Effector memory CD8-positive, alpha-beta T cell (primary cell): ENCODE measurements around the gene ODC1.

ENCODE experiments used
- ATAC-seq: fragments of 150-1000 bp; cut with Tn5 transposase; replicated peaks from 2 replicates; pipeline ENCODE4 v1.10.0; 2021; ENCODE audit warnings: mild to moderate bottlenecking, moderate library complexity
- DNase-seq, 3 experiments: peaks; one replicate each; pipeline ENCODE4 v3.0.0; 2021
- H3K27ac Mint-ChIP-seq, 2 donors: one replicate each; pipeline ENCODE4 v1.8.0; 2022; ENCODE audit warnings: mild to moderate bottlenecking in 2 of 2, mixed read lengths in 2 of 2, moderate library complexity in 2 of 2
- H3K27me3 Mint-ChIP-seq, 2 donors: one replicate each; pipeline ENCODE4 v1.8.0; 2022; ENCODE audit warnings: mixed read lengths in 2 of 2
- H3K36me3 Mint-ChIP-seq: one replicate; pipeline ENCODE4 v1.8.0; 2022; ENCODE audit warnings: mild to moderate bottlenecking, moderate library complexity, mixed read lengths; ENCODE audit not compliant: insufficient read depth
- H3K4me1 Mint-ChIP-seq, 2 donors: one replicate each; pipeline ENCODE4 v1.8.0; 2022; ENCODE audit warnings: low read depth in 2 of 2, mixed read lengths in 2 of 2
- H3K4me3 Mint-ChIP-seq, 2 donors: one replicate each; pipeline ENCODE4 v1.8.0; 2022; ENCODE audit warnings: mild to moderate bottlenecking in 2 of 2, mixed read lengths in 2 of 2, moderate library complexity in 2 of 2
- H3K9me3 Mint-ChIP-seq, 2 donors: one replicate each; pipeline ENCODE4 v1.8.0; 2022; ENCODE audit warnings: mixed read lengths in 2 of 2

The ODC1 gene

DNA sequence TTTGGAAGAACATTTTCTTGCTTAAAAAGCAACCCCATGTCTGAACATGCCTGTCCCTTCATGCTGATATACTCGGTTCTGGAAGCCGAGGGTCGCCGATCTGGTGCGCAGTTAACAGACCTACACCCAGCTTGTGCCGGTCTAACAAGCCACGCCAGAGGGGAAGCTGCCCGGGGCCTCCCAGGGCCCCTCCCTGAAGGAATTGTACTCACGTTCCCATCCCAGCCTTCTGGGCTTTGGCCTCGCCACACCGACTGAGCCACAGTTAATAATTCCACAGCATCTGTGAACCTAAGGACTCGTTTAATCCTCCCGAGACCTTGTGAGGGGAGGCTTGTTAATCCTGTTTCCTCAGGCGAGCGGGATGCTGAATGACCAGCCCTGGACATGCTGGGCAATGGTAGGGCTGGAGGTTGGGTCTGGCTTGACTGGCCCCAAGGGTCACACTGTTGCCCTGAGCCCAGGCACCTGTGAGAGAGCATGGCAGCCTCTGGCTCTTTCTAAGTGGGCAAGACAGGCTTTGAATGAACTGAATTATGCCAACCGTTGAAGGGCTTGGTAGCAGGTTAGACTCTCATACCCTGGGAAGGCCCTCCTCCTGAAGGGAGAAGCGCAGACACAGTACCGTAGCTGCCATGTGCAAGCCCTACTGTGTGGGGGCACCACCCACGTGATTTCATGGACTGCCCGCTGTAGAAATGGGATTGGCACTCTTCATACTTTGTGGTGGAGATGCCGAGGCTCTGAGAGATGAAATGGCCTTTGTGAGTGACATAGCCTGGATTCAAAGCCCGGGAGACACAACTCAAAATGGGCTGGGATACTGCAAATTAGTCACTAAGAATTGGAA is 27.9 kb upstream of the ODC1 start:
- H3K27ac Mint-ChIP-seq = no peak overlapping the region
- DNase-seq (no peak), ATAC-seq (no peak)
- peaks cover 12 to 15% of the 10 kb centered on the region in 2 donors for H3K4me1 Mint-ChIP-seq
- no peaks in the 10 kb centered on the region for H3K36me3 Mint-ChIP-seq
- no peak overlapping the region for H3K4me3 Mint-ChIP-seq
- H3K27me3 Mint-ChIP-seq = no peaks in the 10 kb centered on the region
- H3K9me3 Mint-ChIP-seq = no peaks in the 10 kb centered on the region

DNA sequence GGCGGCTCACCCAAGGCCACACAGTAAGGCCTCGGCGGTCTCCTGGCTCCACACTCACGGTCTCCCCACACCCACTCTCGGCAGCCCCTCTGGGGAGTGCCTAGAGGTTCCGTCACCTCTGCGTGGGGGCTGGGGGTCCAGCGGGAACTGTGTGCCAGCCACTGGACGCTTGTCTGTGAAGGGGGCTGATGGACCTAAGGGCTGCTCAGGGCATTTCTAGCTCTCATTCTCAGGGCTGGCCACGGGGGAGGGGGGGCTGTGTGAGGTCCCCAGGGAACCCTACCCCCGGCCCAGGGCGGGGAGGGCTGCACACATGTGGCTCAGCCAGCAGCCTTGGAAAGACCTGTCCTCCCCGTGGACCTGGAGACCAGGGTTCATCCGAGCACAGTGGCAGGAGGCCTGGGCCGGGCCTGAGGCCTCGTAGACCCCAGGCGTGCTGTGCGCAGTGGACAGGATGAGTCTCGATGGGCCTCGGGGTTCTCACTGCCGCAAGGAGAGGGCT is 27.1 kb upstream of the ODC1 start:
- no peak overlapping the region for H3K27ac Mint-ChIP-seq
- ATAC-seq (no peak), DNase-seq (no peak)
- H3K4me3 Mint-ChIP-seq = no peak overlapping the region
- H3K36me3 Mint-ChIP-seq = no peaks in the 10 kb centered on the region
- peaks cover 0 to 6% of the 10 kb centered on the region in 2 donors for H3K27me3 Mint-ChIP-seq
- H3K9me3 Mint-ChIP-seq = no peaks in the 10 kb centered on the region
- peaks cover 12% of the 10 kb centered on the region in 2 donors for H3K4me1 Mint-ChIP-seq

DNA sequence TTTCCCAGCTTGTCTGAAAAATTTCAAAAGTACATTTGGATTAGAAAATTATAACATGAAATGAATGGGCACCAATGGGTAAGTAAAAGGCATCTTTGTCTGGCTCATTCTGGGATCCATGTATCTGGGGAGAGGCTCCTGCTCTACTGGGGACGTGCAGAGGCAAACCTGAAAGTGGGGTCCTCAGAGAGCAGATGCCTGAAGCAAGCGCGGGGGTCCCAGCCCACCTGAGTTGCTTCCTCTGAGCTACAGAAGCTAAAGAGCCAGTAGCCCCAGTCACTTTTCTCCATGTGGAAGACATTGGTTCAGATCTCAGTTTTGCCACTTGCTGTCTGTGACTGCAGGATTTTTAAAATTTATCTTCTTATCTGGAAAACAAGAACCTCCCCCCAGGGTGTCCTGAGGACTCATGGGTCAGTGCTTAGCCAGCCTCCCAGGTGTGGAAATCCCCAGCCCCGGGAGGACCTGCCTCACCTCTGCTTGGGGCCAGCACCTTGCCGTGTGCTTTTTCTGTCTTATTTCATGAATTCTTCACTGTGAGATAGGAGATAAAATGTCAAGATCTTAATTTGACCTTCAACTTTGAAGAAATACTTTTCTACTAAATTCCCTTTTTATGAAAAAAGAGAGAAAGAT is 25.1 kb upstream of the ODC1 start:
- DNase-seq = no peak
- H3K27me3 Mint-ChIP-seq = peaks cover 0 to 19% of the 10 kb centered on the region in 2 donors
- no peak for ATAC-seq
- no peaks in the 10 kb centered on the region for H3K9me3 Mint-ChIP-seq
- no peak overlapping the region for H3K4me3 Mint-ChIP-seq
- H3K4me1 Mint-ChIP-seq = peaks cover 8 to 12% of the 10 kb centered on the region in 2 donors
- H3K27ac Mint-ChIP-seq = no peak overlapping the region
- H3K36me3 Mint-ChIP-seq = no peaks in the 10 kb centered on the region

DNA sequence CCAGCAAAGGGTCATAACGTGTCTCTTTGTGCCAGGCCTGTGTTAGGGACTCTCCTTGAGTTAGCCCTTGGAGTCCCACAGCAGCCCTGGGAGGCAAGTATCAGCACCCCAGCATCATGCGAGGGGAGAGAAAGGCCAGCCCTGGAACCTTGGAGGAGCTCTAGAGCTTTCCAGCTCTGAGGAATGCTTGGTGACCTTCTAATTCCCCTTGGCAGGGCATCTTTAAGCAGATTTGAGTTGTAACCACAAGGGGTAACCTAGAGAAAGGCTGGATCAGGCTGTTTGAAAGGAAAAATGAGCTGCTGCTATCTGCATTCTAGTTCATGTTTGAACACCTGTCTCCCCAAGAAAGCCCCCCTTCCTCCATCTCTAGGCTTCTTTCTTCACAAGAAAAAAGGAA is 23.8 kb upstream of the ODC1 start:
- no peaks in the 10 kb centered on the region for H3K9me3 Mint-ChIP-seq
- ATAC-seq (no peak), DNase-seq (no peak)
- H3K4me1 Mint-ChIP-seq = peaks cover 0 to 2% of the 10 kb centered on the region in 2 donors
- no peaks in the 10 kb centered on the region for H3K36me3 Mint-ChIP-seq
- peaks cover 0 to 19% of the 10 kb centered on the region in 2 donors for H3K27me3 Mint-ChIP-seq
- H3K27ac Mint-ChIP-seq = no peak overlapping the region
- H3K4me3 Mint-ChIP-seq = no peak overlapping the region

DNA sequence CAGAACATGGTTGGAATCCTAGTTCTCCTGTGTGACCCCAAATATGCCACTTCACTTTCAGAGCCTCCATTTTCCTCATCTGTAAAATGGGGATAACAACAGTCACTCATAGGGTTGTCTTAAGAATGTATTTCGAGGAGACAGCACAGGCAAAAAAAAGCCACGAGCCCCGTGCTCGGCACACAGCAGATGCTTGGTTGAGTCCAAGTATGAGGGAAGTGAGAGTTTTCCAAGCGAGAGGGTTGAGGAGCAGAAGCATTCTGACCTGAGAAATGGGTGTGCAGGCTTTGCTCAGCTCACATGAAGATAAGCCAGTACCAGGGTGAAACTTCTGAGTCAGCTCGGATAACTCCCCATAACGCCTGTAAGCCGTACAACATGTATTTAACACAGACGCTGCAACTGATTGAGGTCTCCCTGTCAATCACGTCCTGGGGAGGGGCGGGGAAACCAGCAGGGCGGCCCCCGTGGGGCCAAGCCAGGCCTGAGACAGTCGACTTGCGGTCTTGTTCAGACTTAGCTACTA is 23.0 kb upstream of the ODC1 start:
- no peak overlapping the region for H3K4me3 Mint-ChIP-seq
- H3K27me3 Mint-ChIP-seq = peaks cover 0 to 27% of the 10 kb centered on the region in 2 donors
- no peaks in the 10 kb centered on the region for H3K36me3 Mint-ChIP-seq
- ATAC-seq = no peak
- no peaks in the 10 kb centered on the region for H3K9me3 Mint-ChIP-seq
- H3K27ac Mint-ChIP-seq = no peak overlapping the region
- no peaks in the 10 kb centered on the region for H3K4me1 Mint-ChIP-seq
- DNase-seq = no peak

DNA sequence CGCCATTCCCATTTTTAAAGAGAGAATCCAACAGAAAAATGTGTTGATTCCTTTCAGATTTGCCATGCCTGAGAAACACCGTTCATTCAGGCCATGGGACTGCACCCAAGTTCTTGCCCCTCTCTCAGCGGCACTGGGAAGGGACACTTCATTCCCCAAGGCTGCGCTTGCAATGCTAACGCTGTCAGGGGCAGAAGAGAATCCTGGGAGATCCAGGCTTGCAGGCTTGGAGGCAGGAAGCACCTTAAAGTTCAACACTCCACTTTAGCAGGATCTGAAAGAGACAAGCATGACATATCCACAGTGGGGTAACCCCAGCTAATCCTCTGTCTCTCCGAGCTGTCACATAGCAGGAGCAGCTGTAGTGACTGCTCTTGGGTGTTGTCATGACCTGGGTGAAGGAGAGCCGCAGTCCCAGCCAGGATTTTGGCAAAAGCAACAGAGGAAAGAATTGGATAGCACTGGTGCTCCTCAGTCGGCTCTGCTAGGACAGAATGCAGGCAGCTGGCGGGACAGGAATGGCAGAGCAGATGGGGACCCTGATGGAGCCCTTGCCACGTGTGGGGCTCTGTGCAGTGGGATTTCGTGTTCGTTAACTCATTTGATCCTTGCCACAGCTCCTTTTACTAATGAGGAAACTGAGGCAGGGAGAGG is 22.0 kb upstream of the ODC1 start:
- H3K4me1 Mint-ChIP-seq = no peaks in the 10 kb centered on the region
- peaks cover 0 to 30% of the 10 kb centered on the region in 2 donors for H3K27me3 Mint-ChIP-seq
- ATAC-seq (no peak), DNase-seq (no peak)
- H3K27ac Mint-ChIP-seq = no peak overlapping the region
- H3K9me3 Mint-ChIP-seq = no peaks in the 10 kb centered on the region
- H3K36me3 Mint-ChIP-seq = no peaks in the 10 kb centered on the region
- H3K4me3 Mint-ChIP-seq = no peak overlapping the region

DNA sequence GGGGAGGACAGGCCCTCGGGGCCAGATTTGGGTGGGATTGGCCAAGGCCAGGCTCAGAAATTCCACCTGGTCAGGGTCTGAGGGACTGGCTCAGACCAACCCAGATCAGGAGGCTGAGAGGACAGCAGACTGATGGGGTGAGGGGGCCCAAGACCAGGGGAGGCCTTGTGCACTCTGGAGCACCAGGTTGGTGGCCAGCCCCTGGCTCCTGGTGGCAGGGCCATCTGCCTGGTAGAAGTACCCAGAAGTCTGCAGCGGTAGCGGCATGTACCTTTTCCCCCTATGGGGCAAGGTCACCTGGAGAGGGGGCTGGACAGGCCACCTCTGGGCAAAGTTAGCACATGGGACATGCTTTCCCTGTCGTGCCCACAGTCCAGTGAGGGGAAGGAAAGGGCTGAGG is 21.2 kb upstream of the ODC1 start:
- peaks cover 0 to 30% of the 10 kb centered on the region in 2 donors for H3K27me3 Mint-ChIP-seq
- ATAC-seq = no peak
- no peaks in the 10 kb centered on the region for H3K4me1 Mint-ChIP-seq
- no peaks in the 10 kb centered on the region for H3K36me3 Mint-ChIP-seq
- H3K9me3 Mint-ChIP-seq = no peaks in the 10 kb centered on the region
- no peak overlapping the region for H3K4me3 Mint-ChIP-seq
- no peak overlapping the region for H3K27ac Mint-ChIP-seq
- no peak for DNase-seq

DNA sequence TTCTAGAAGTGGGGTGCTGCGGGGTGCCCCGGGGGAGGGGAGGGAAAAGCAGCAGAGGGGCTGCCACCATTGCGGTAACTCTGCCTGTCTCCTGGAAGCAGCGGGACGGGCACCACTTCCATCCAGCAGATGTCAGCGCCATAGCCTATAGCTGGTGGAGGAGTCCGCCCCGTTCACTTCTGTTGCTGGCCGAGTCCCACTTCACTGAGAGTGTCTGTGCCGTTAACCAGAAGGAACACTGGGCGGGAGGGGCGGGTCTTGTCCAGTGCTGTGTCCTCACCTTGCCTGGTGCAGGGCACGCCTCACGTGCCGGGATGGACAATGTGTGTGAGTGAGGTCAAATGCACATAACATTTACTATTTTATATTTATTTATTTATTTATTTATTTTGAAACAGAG is 19.3 kb upstream of the ODC1 start:
- no peak overlapping the region for H3K27ac Mint-ChIP-seq
- DNase-seq (no peak), ATAC-seq (no peak)
- H3K9me3 Mint-ChIP-seq = no peaks in the 10 kb centered on the region
- no peaks in the 10 kb centered on the region for H3K36me3 Mint-ChIP-seq
- H3K4me3 Mint-ChIP-seq = no peak overlapping the region
- no peaks in the 10 kb centered on the region for H3K4me1 Mint-ChIP-seq
- peaks cover 0 to 33% of the 10 kb centered on the region in 2 donors for H3K27me3 Mint-ChIP-seq

DNA sequence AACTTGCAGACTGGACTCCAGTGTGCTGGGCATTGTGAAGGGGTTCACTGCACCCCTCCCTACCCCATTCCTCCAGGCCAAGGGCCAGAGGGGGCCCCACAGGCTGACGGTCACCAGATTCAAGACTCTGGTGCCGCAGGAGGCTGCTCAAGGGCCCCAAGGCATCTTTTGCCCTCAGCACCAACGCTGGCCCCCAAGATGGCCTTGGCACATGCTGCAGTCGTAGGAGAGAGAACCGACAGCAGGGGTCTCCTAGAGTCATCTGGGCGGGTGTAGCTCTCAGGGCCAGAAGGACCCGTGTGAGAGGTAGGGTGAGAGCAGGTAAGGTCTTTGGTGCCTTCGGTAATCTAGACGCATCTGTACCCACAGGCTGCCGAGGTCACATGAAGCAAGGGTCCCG is 18.7 kb upstream of the ODC1 start:
- no peak overlapping the region for H3K4me3 Mint-ChIP-seq

DNA sequence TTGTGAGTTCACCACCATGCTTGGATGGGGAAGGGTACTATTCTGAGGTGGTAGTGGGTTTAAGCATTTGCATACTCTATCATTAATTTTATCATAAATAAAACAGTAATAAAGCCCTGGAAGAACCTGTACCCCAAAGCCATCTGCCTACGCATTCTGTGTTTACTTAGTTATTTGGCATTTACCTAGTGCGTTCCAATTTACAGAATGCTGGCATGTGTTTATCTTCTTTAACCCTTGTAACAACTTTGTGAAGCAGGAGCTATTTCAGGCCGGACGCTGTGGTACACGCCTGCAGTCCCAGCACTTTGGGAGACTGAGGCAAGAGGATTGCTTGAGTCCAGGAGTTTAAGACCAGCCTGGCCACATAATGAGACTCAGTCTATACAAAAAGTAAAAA is 17.8 kb upstream of the ODC1 start:
- Mint-ChIP-seq H3K27me3 (peaks cover 0 to 44% of the 10 kb centered on the region in 2 donors), H3K4me3 (no peak overlapping the region), H3K4me1 (no peaks in the 10 kb centered on the region), H3K9me3 (no peaks in the 10 kb centered on the region), H3K27ac (no peak overlapping the region), H3K36me3 (no peaks in the 10 kb centered on the region)
- no peak for DNase-seq
- no peak for ATAC-seq

More for the DNA sequence above, 18.7 kb upstream of the ODC1 start:
- Mint-ChIP-seq H3K4me1 (no peaks in the 10 kb centered on the region), H3K9me3 (no peaks in the 10 kb centered on the region), H3K27me3 (peaks cover 0 to 39% of the 10 kb centered on the region in 2 donors), H3K27ac (no peak overlapping the region), H3K36me3 (no peaks in the 10 kb centered on the region)
- no peak for DNase-seq
- no peak for ATAC-seq

DNA sequence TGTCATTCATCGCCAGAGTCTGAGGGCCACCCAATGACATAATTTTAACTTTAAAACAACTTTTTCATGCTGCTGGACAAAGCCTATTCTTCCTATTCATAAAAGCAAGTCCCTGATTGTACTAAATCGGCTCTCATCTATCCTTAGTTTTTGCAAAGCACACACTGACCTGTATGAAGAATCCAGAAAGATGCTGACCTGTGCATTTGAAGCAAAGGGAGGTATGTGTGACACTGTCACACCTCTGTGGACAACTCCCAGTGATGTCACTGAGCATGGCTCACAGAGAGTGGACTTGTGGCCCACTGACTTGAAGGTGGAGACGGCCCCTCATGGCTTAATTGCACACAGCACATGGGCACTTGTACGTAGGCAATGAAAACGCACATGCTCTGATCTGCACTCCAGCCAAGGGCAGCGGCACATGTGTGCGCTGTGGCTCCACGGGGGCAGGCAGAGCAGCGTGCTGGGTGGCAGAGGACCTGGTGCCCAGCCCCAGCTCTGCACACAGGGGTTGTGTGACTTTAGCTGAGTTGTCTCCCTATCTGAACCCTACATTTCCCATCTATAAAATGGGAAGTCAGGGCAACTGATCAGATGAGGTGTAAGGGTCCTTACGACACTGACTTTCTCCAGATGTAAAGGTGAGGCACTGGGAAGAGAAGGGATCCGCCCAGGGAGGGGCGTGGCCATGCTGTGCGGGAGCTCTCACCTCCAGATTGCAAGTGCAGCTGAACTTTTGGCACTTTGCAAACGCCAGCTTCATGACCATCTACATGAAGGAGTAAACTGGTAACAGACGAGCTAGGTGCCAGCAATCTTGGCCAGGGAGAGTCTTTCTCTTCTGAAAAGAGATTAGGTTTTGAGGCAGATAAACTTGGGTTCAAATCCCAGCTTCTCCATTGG is 14.3 kb upstream of the ODC1 start:
- peaks cover 2 to 4% of the 10 kb centered on the region in 2 donors for H3K4me1 Mint-ChIP-seq
- DNase-seq (no peak), ATAC-seq (no peak)
- no peaks in the 10 kb centered on the region for H3K36me3 Mint-ChIP-seq
- peaks cover 7 to 43% of the 10 kb centered on the region in 2 donors for H3K27me3 Mint-ChIP-seq
- no peaks in the 10 kb centered on the region for H3K9me3 Mint-ChIP-seq
- no peak overlapping the region for H3K4me3 Mint-ChIP-seq
- H3K27ac Mint-ChIP-seq = no peak overlapping the region

DNA sequence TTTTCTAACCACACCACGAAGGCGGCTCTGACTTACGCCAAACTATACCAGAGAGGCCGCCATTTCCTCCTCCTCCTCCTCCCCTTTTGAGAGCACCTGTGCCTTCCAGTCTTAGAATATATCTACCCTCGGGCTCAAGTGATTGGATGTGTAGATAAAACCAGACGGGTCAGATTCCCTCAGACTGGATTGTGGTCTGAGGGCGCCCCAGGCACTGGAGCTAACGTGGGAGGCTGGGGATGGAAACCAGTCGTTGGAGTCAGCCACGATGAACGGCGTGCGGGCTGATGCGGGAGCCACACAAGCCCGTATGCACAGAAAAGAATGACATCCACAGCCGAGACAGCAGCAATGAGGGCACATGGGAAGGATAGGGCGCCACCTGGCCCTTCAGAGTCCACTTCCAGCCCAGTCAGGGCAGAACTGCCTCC is 12.3 kb upstream of the ODC1 start:
- Mint-ChIP-seq H3K4me1 (peaks cover 2 to 4% of the 10 kb centered on the region in 2 donors), H3K36me3 (no peaks in the 10 kb centered on the region), H3K4me3 (no peak overlapping the region), H3K27me3 (peaks cover 7 to 32% of the 10 kb centered on the region in 2 donors), H3K27ac (no peak overlapping the region), H3K9me3 (no peaks in the 10 kb centered on the region)
- no peak for ATAC-seq
- DNase-seq = no peak
